ENCODE data around the gene MYH11. TPM values are rescaled to one million over a fixed set of nuclear protein-coding genes. Genes with fewer than 3 reads are reported as not detected.

Gene MYH11
- total RNA-seq, 1 experiment from 2014 or later: not detected

- no peak overlapping the region for H3K27ac ChIP-seq (ENCODE audit: low read depth, low read length, poor library complexity, severe bottlenecking)
- TF ChIP-seq CTCF (conservative IDR thresholded peaks at IDR 0.05; ENCODE audit: low read depth, low read length): no peak
- TF ChIP-seq EZH2 (IDR thresholded peaks at IDR 0.05; ENCODE audit: borderline replicate concordance, low read depth, low read length, poor library complexity, severe bottlenecking): no peak
- no peaks in the 10 kb centered on the region for H3K9me3 ChIP-seq (ENCODE audit: low read depth, low read length, poor library complexity, severe bottlenecking)
- no peak overlapping the region for H3K4me3 ChIP-seq (ENCODE audit: low read depth, low read length, poor library complexity, severe bottlenecking)
- ChIA-PET POLR2A (ENCODE audit: low non-redundant PET) (no interaction called here), CTCF (no interaction called here)
- intact Hi-C loops (cut with micrococcal nuclease; ENCODE audit: unreplicated experiment): no loop called here
- H3K36me3 ChIP-seq (ENCODE audit: insufficient read depth, low read length, poor library complexity, severe bottlenecking): no peaks in the 10 kb centered on the region
- no peaks in the 10 kb centered on the region for H3K4me1 ChIP-seq (ENCODE audit: insufficient read depth, low read length, poor library complexity, severe bottlenecking)
- H3K27me3 ChIP-seq (replicated peaks; ENCODE audit: insufficient read depth, low read depth, low read length, poor library complexity): no peaks in the 10 kb centered on the region
- no TSS peak for BruUV-seq (replicated peaks)
- no peak for DNase-seq (ENCODE audit: low spot score)
These were observed 70.3 kb downstream of the MYH11 start for GRCh38 chr16:15786501-15786900.

GRCh38 chr16:15785386-15786059, 71.3 kb downstream of the MYH11 start:
- Histone ChIP-seq H3K27me3 (replicated peaks; ENCODE audit: insufficient read depth, low read depth, low read length, poor library complexity) (no peaks in the 10 kb centered on the region), H3K4me1 (ENCODE audit: insufficient read depth, low read length, poor library complexity, severe bottlenecking) (no peaks in the 10 kb centered on the region), H3K27ac (ENCODE audit: low read depth, low read length, poor library complexity, severe bottlenecking) (no peak overlapping the region), H3K9me3 (ENCODE audit: low read depth, low read length, poor library complexity, severe bottlenecking) (no peaks in the 10 kb centered on the region), H3K4me3 (ENCODE audit: low read depth, low read length, poor library complexity, severe bottlenecking) (no peak overlapping the region), H3K36me3 (ENCODE audit: insufficient read depth, low read length, poor library complexity, severe bottlenecking) (no peaks in the 10 kb centered on the region)
- ChIA-PET CTCF (no interaction called here), POLR2A (ENCODE audit: low non-redundant PET) (no interaction called here)
- BruUV-seq (replicated peaks): no TSS peak
- intact Hi-C loops (cut with micrococcal nuclease; ENCODE audit: unreplicated experiment): no loop called here
- DNase-seq (ENCODE audit: low spot score): no peak
- TF ChIP-seq CTCF (conservative IDR thresholded peaks at IDR 0.05; ENCODE audit: low read depth, low read length) (no peak), EZH2 (IDR thresholded peaks at IDR 0.05; ENCODE audit: borderline replicate concordance, low read depth, low read length, poor library complexity, severe bottlenecking) (no peak)

- TF ChIP-seq CTCF (conservative IDR thresholded peaks at IDR 0.05; ENCODE audit: low read depth, low read length): no peak
- TF ChIP-seq EZH2 (IDR thresholded peaks at IDR 0.05; ENCODE audit: borderline replicate concordance, low read depth, low read length, poor library complexity, severe bottlenecking): no peak
- no peak for DNase-seq (ENCODE audit: low spot score)
- CTCF ChIA-PET: no interaction called here
- H3K36me3 ChIP-seq (ENCODE audit: insufficient read depth, low read length, poor library complexity, severe bottlenecking): no peaks in the 10 kb centered on the region
- BruUV-seq (replicated peaks): no TSS peak
- H3K27ac ChIP-seq (ENCODE audit: low read depth, low read length, poor library complexity, severe bottlenecking): no peak overlapping the region
- POLR2A ChIA-PET (ENCODE audit: low non-redundant PET): no interaction called here
- H3K4me3 ChIP-seq (ENCODE audit: low read depth, low read length, poor library complexity, severe bottlenecking): no peak overlapping the region
- H3K27me3 ChIP-seq (replicated peaks; ENCODE audit: insufficient read depth, low read depth, low read length, poor library complexity): no peaks in the 10 kb centered on the region
- intact Hi-C loops (cut with micrococcal nuclease; ENCODE audit: unreplicated experiment): no loop called here
- H3K9me3 ChIP-seq (ENCODE audit: low read depth, low read length, poor library complexity, severe bottlenecking): no peaks in the 10 kb centered on the region
- no peaks in the 10 kb centered on the region for H3K4me1 ChIP-seq (ENCODE audit: insufficient read depth, low read length, poor library complexity, severe bottlenecking)
These were observed 72.8 kb downstream of the MYH11 start for GRCh38 chr16:15783985-15784384.

Measured in A673 (cell line).